ENCODE results near the gene RNASEH2C.
"Not testable (repeated sequence)": the region's sequence is repeated elsewhere in the genome, so short reads cannot be mapped to it uniquely, and the experiment has no call there.

The RNASEH2C gene

GRCh38 chr11:65744026-65744698 lies 23.6 kb upstream of the RNASEH2C start:
- TF ChIP-seq ZFX (IDR thresholded peaks at IDR 0.05), result no peak
- TF ChIP-seq, protein P1, sequence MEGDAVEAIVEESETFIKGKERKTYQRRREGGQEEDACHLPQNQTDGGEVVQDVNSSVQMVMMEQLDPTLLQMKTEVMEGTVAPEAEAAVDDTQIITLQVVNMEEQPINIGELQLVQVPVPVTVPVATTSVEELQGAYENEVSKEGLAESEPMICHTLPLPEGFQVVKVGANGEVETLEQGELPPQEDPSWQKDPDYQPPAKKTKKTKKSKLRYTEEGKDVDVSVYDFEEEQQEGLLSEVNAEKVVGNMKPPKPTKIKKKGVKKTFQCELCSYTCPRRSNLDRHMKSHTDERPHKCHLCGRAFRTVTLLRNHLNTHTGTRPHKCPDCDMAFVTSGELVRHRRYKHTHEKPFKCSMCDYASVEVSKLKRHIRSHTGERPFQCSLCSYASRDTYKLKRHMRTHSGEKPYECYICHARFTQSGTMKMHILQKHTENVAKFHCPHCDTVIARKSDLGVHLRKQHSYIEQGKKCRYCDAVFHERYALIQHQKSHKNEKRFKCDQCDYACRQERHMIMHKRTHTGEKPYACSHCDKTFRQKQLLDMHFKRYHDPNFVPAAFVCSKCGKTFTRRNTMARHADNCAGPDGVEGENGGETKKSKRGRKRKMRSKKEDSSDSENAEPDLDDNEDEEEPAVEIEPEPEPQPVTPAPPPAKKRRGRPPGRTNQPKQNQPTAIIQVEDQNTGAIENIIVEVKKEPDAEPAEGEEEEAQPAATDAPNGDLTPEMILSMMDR (conservative IDR thresholded peaks at IDR 0.05), result peak; percentile 86
- no peak overlapping the region for H3K27ac ChIP-seq

DNA sequence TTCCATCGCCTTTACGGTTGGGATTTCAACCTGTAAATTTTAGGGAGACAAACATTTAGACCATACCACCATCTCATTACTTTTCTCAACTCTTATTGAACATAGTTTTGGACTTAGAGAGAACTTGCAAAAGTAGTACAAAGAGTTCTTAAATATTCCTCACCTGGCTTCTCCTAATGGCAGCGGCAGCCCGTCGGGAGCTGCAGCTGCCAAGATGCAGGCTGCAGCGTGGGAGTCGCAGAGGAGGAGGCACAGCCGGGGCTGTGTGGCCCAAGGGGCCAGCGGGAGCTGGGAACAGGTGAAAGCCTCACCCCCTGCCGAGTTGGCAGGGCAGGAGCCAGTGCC lies 23.1 kb upstream of the RNASEH2C start:
- no peak for TF ChIP-seq ZFX (IDR thresholded peaks at IDR 0.05)
- TF ChIP-seq, protein P1 (conservative IDR thresholded peaks at IDR 0.05), result no peak

DNA sequence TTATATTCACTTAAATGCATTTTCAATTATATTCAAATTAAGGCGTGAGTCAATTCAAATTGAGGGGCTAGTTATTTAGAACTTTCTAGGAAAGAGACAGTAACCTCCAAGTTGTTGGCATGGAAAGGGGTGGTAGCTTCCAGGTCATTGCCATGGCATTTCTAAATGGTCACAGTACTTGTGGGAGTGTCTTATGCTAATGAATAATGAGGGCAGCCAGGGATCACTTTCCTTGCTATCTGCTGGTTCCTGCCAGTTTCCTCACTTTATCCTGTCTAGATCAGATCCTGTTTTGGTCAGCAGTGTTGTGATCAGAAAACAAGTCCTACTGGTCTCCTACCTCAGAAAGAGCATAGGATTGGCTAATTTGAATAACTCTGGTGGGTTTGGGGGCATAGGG lies 21.8 kb upstream of the RNASEH2C start:
- no peak overlapping the region for H3K27ac ChIP-seq
- TF ChIP-seq, protein P1 (conservative IDR thresholded peaks at IDR 0.05), result no peak
- TF ChIP-seq ZFX (IDR thresholded peaks at IDR 0.05), result no peak

More for the DNA sequence above, 23.1 kb upstream of the RNASEH2C start:
- H3K27ac ChIP-seq, result no peak overlapping the region

DNA sequence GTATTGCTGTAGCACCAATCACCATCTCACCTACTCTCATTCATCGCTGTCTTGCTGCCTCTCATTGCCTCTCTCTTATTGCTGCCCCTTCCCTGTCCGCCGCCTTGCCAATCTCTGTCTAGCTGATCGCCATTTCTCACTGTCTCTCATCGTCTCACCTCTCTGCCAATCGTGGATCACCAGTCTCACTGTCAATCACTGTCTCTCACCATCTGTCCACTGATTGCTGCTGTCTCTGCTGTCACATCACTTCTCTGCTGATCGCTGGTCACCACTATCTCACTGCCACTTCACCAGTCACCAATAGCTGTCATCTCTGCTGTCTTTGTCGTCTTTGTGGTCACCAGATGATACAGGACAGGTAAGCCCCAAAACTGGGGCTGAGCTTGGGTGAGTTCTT lies 20.6 kb upstream of the RNASEH2C start:
- no peak overlapping the region for H3K27ac ChIP-seq
- TF ChIP-seq ZFX (IDR thresholded peaks at IDR 0.05), result no peak
- TF ChIP-seq, protein P1 (conservative IDR thresholded peaks at IDR 0.05), result no peak

DNA sequence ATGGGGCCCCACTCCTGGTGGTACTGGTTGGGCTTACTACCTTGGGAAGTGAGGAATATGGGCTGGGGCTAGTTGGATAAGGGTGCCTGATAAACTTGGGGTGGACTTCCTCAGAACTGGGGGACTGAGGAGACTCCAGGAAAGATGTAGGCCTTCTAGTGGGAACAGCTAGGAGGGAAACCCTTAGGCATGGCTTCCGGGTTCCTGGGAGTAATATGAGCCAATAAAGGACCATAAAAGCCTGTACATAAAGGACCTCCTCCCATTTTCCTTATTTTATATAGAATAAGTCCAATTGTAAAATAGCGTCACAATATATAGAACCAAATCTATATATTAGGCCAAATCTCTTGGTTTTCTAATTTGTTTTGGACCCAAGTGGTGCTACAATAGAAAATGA lies 18.4 kb upstream of the RNASEH2C start:
- TF ChIP-seq, protein P1 (conservative IDR thresholded peaks at IDR 0.05), result no peak
- no peak for TF ChIP-seq ZFX (IDR thresholded peaks at IDR 0.05)
- no peak overlapping the region for H3K27ac ChIP-seq

DNA sequence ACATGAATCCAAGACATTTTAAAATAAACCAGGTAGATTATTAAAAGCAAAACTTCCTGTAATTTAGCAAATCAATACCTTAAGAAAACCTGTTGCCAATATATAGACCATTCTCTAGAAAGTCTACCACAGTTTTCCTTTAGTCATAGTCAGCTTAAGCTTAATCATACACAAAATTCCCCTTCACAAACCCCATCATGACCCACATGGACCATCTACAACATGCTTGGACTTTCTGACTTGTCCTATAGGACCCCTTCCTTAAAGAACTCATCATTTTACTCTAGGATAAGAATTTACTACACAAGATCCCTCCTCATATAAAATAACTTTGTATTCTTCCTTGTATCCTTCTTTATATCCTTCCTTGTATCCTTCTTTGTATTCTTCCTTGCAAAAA lies 16.2 kb upstream of the RNASEH2C start:
- no peak for TF ChIP-seq ZFX (IDR thresholded peaks at IDR 0.05)
- TF ChIP-seq, protein P1 (conservative IDR thresholded peaks at IDR 0.05), result no peak
- no peak overlapping the region for H3K27ac ChIP-seq

DNA sequence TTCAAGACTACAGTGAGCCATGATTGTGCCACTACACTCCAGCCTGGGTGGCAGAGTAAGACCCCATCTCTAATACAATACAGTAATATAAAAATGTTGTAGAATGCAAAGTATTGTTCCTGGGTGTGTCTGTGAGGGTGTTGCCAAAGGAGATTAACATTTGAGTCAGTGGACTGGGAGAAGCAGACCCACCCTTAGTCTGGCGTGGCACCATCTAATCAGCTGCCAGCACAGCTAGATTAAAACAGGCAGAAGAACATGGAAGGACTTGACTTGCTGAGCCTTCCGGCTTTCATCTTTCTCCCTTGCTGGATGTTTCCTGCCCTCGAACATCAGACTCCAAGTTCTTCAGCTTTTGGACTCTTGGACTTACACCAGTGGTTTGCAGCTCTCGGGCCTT lies 14.5 kb upstream of the RNASEH2C start:
- H3K27ac ChIP-seq, result not testable (repeated sequence)

DNA sequence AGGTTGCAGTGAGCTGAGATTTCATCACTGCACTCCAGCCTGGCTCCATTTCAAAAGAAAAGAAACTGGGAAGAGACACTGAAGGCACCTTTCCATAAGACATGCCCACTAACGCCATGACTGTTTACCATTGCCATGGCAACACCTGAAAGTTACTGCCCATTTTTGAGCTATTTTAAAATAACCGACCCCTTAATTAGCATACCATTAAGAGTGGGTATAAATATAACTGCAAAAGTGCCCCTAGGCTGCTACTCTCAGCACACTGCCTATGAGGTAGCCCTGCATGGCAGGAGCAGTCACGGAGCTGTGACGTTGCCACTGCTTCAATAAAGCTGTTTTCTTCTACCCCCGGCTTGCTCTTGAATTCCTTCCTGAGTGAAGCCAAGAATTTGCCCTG lies 9.9 kb upstream of the RNASEH2C start:
- TF ChIP-seq ZFX (IDR thresholded peaks at IDR 0.05), result no peak
- TF ChIP-seq, protein P1 (conservative IDR thresholded peaks at IDR 0.05), result no peak

More for the DNA sequence above, 9.9 kb upstream of the RNASEH2C start:
- no peak overlapping the region for H3K27ac ChIP-seq

Data from C4-2B (cell line).